Stromal cell of bone marrow (primary cell): Measurements from ENCODE around the gene PLPP2.
"Not testable (repeated sequence)": the region's sequence is repeated elsewhere in the genome, so short reads cannot be mapped to it uniquely, and the experiment has no call there.

Source experiments
- DNase-seq: peaks from one replicate; pipeline ENCODE4 v3.0.0-alpha.2; 2012; ENCODE audit warnings: low read depth

PLPP2 gene

DNA sequence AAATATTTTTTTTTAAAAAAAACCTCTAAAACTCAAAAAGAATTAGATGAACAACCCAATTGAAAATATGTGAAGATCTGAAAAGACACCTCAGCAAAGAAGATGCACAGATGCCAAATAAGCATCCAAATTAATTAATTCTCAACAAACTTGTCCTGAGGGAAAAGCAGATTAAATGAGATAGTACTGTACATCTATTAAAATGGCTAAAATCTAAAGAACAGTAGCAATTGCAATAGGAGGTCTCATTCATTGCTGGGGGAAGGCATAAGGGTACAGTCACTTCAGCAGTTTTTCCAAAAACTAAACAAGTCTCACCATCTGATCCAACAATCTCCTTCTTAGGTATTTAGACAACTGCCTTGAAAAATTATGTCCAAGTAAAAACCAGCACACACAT is 22.0 kb downstream of the PLPP2 start:
- no peak for DNase-seq

GRCh38 chr19:262125-262524 is 29.1 kb downstream of the PLPP2 start:
- DNase-seq = no peak

GRCh38 chr19:256804-257203 is 34.4 kb downstream of the PLPP2 start:
- DNase-seq = not testable (repeated sequence)

- not testable (repeated sequence) for DNase-seq
Measured at GRCh38 chr19:252421-253186, 38.6 kb downstream of the PLPP2 start.

DNA sequence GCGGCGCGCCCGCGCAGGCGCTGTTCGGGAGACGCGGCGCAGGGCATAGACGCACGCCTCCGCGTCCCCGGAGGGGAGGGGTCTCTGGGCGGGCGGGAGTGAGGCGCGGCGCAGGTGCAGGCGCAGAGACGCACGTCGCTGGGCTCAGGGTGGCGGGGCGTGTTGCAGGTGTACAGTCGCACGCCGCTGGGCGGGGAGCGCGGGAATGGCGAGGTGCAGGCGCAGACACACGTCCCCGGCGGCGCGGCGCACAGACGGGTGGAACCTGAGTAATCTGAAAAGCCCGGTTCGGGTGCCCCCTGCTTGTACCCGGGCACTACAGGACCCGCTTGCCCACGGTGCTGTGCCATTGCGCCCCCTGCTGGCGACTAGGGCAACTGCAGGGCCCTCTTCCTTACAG is 44.7 kb downstream of the PLPP2 start:
- DNase-seq = no peak

DNA sequence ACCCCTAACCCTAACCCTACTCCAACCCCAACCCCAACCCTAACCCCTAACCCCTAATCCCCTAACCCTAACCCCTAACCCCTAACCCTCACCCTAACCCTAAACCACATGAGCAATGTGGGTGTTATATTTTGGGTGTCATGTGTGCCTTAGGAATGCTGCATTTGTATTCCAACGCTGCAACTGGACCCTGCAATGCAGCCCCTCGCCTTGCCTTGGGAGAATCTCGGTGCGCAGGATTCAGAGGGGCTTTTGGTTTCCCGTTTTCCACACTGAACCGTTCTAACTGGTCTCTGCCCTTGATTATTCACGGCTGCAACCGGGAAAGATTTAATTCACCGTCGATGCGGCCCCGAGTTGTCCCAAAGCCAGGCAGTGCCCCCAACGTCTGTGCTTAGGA is 45.3 kb downstream of the PLPP2 start:
- not testable (repeated sequence) for DNase-seq

- DNase-seq = no peak
Measured at GRCh38 chr19:245457-245856, 45.7 kb downstream of the PLPP2 start.
